Chondrocyte (in vitro differentiated cells): ENCODE results near the gene CBX6. TPM values are rescaled to one million over a fixed set of nuclear protein-coding genes. Genes with fewer than 3 reads are reported as not detected.

Source experiments
- DNase-seq: peaks from one replicate; pipeline ENCODE4 v3.0.0; 2021; ENCODE audit warnings: mixed read lengths, low spot score
- H3K27ac Mint-ChIP-seq: one replicate; pipeline ENCODE4 v1.8.0; 2021; ENCODE audit warnings: mild to moderate bottlenecking, moderate library complexity, mixed read lengths; ENCODE audit not compliant: unreplicated experiment
- H3K27me3 Mint-ChIP-seq: 2 replicates; pipeline ENCODE4 v1.8.0; 2021; ENCODE audit warnings: low read depth, mixed read lengths
- H3K36me3 Mint-ChIP-seq: 2 replicates; pipeline ENCODE4 v1.8.0; 2021; ENCODE audit warnings: low read depth, mixed read lengths
- H3K4me1 Mint-ChIP-seq: 2 replicates; pipeline ENCODE4 v1.8.0; 2021; ENCODE audit warnings: low read depth, mild to moderate bottlenecking, mixed read lengths
- H3K4me3 Mint-ChIP-seq: one replicate; pipeline ENCODE4 v1.8.0; 2021; ENCODE audit warnings: mild to moderate bottlenecking, moderate library complexity, mixed read lengths; ENCODE audit not compliant: unreplicated experiment
- H3K9me3 Mint-ChIP-seq: 2 replicates; pipeline ENCODE4 v1.8.0; 2021; ENCODE audit warnings: low read depth, mixed read lengths
- CTCF ChIP-seq: fragments of 200-600 bp; sonication (generic); IDR thresholded peaks from 2 replicates; pipeline ENCODE4 v1.5.0; 2021; ENCODE audit warnings: antibody characterized with exemption, mild to moderate bottlenecking, moderate library complexity
- total RNA-seq: library from RNA; stranded (reverse); gene quantifications from 3 replicates; pipeline ENCODE4 v1.2.1, GENCODE V29; 2021

The CBX6 gene
- total RNA-seq, 1 donor from 2014 or later = 80.1 TPM

- Mint-ChIP-seq H3K4me3 (no peak overlapping the region), H3K9me3 (no peaks in the 10 kb centered on the region), H3K4me1 (peaks cover 31% of the 10 kb centered on the region), H3K36me3 (peaks cover 1% of the 10 kb centered on the region), H3K27ac (no peak overlapping the region), H3K27me3 (peaks cover 3% of the 10 kb centered on the region)
- no peak for DNase-seq
- TF ChIP-seq CTCF = no peak
These were observed 7.9 kb upstream of the CBX6 start for GRCh38 chr22:38879961-38880360.

GRCh38 chr22:38879108-38879729, 7.2 kb upstream of the CBX6 start:
- H3K4me3 Mint-ChIP-seq = no peak overlapping the region
- no peak for DNase-seq
- TF ChIP-seq CTCF = no peak
- peaks cover 1% of the 10 kb centered on the region for H3K36me3 Mint-ChIP-seq
- H3K9me3 Mint-ChIP-seq = no peaks in the 10 kb centered on the region
- no peak overlapping the region for H3K27ac Mint-ChIP-seq
- peaks cover 3% of the 10 kb centered on the region for H3K27me3 Mint-ChIP-seq
- peaks cover 31% of the 10 kb centered on the region for H3K4me1 Mint-ChIP-seq

- no peak for TF ChIP-seq CTCF
- Mint-ChIP-seq H3K27ac (no peak overlapping the region), H3K4me3 (no peak overlapping the region), H3K27me3 (peaks cover 3% of the 10 kb centered on the region), H3K9me3 (no peaks in the 10 kb centered on the region), H3K36me3 (peaks cover 1% of the 10 kb centered on the region), H3K4me1 (peaks cover 30% of the 10 kb centered on the region)
- no peak for DNase-seq
These were observed 6.0 kb upstream of the CBX6 start for GRCh38 chr22:38878001-38878400.

- H3K4me1 Mint-ChIP-seq = peaks cover 23% of the 10 kb centered on the region
- DNase-seq = no peak
- no peak overlapping the region for H3K4me3 Mint-ChIP-seq
These were observed 2.7 kb upstream of the CBX6 start for GRCh38 chr22:38874529-38875222.

More at GRCh38 chr22:38874529-38875222, 2.7 kb upstream of the CBX6 start:
- Mint-ChIP-seq H3K27ac (peak overlapping the region; percentile 41), H3K9me3 (no peaks in the 10 kb centered on the region), H3K36me3 (peaks cover 1% of the 10 kb centered on the region), H3K27me3 (peaks cover 3% of the 10 kb centered on the region)
- TF ChIP-seq CTCF = no peak
